WTC11 (cell line): ENCODE results near the gene LYAR. TPM values are rescaled to one million over a fixed set of nuclear protein-coding genes. Genes with fewer than 3 reads are reported as not detected.
A peak's percentile ranks its signal among the peaks of the same experiment; 100 is the strongest.

Experiments used
- ATAC-seq: fragments of 200-7000 bp; cut with Tn5 transposase; 2 replicates; pipeline ENCODE4 v1.10.0; 2021; ENCODE audit warnings: mild to moderate bottlenecking, moderate library complexity
- CTCF ChIA-PET: fragments of 300-600 bp; sonication (Branson Sonifier 250); formaldehyde crosslinking; loops from one replicate; lab custom pipeline; 2021; ENCODE audit warnings: antibody characterized with exemption; lab: Charles Lee
- POLR2A ChIA-PET: fragments of 350-600 bp; sonication (Branson Sonifier 250); formaldehyde crosslinking; loops from one replicate; lab custom pipeline; 2021; ENCODE audit warnings: antibody characterized with exemption; lab: Charles Lee
- DNase-seq: peaks from one replicate; pipeline ENCODE4 v3.0.0; 2021; ENCODE audit warnings: low spot score
- H3K27ac Mint-ChIP-seq: 2 replicates; pipeline ENCODE4 v1.8.0; 2021; ENCODE audit warnings: mixed read lengths
- H3K27me3 Mint-ChIP-seq: 2 replicates; pipeline ENCODE4 v1.8.0; 2021; ENCODE audit warnings: low read depth, mild to moderate bottlenecking, moderate library complexity, mixed read lengths
- H3K36me3 Mint-ChIP-seq: 2 replicates; pipeline ENCODE4 v1.8.0; 2021; ENCODE audit warnings: mixed read lengths
- H3K4me1 Mint-ChIP-seq: 2 replicates; pipeline ENCODE4 v1.8.0; 2022; ENCODE audit warnings: mixed read lengths
- H3K4me3 Mint-ChIP-seq: 2 replicates; pipeline ENCODE4 v1.8.0; 2021; ENCODE audit warnings: mild to moderate bottlenecking, moderate library complexity, mixed read lengths
- H3K9me3 Mint-ChIP-seq: 2 replicates; pipeline ENCODE4 v1.8.0; 2021; ENCODE audit warnings: mixed read lengths
- ATF6 ChIP-seq: sonication (generic); formaldehyde crosslinking; IDR thresholded peaks from 2 replicates; pipeline ENCODE4 v1.8.1; 2023; ENCODE audit warnings: mild to moderate bottlenecking, missing genetic modification reagents
- CDX4 ChIP-seq: fragments of 250-450 bp; sonication (Bioruptor Pico); IDR thresholded peaks from 2 replicates; pipeline ENCODE4 v1.9.0; 2021; ENCODE audit warnings: moderate library complexity, mild to moderate bottlenecking, inconsistent platforms, borderline replicate concordance
- GABPB1 ChIP-seq: sonication (generic); formaldehyde crosslinking; IDR thresholded peaks from 2 replicates; pipeline ENCODE4 v1.8.1; 2023; ENCODE audit warnings: mild to moderate bottlenecking, missing genetic modification reagents
- HMGA2 ChIP-seq: fragments of 250-450 bp; sonication (Bioruptor Pico); IDR thresholded peaks from 2 replicates; pipeline ENCODE4 v1.4.0; 2021; ENCODE audit warnings: mild to moderate bottlenecking, moderate library complexity
- IRF1 ChIP-seq: sonication (generic); formaldehyde crosslinking; IDR thresholded peaks from 2 replicates; pipeline ENCODE4 v1.8.0; 2023; ENCODE audit warnings: missing genetic modification reagents
- JUN ChIP-seq: sonication (generic); formaldehyde crosslinking; IDR thresholded peaks from 2 replicates; pipeline ENCODE4 v1.8.0; 2023; ENCODE audit warnings: mild to moderate bottlenecking, missing genetic modification reagents
- NR2C2 ChIP-seq: sonication (generic); formaldehyde crosslinking; IDR thresholded peaks from 2 replicates; pipeline ENCODE4 v1.8.0; 2022; ENCODE audit warnings: mild to moderate bottlenecking, missing genetic modification reagents
- STAT6 ChIP-seq: sonication (generic); formaldehyde crosslinking; conservative IDR thresholded peaks from 2 replicates; pipeline ENCODE4 v1.8.1; 2023; ENCODE audit warnings: mild to moderate bottlenecking, low read depth, missing genetic modification reagents, moderate library complexity
- ZBTB21 ChIP-seq: sonication (generic); formaldehyde crosslinking; IDR thresholded peaks from 2 replicates; pipeline ENCODE4 v1.8.1; 2023; ENCODE audit warnings: mild to moderate bottlenecking, missing genetic modification reagents, borderline replicate concordance
- ZNF219 ChIP-seq: sonication (generic); formaldehyde crosslinking; IDR thresholded peaks from 2 replicates; pipeline ENCODE4 v1.8.0; 2023; ENCODE audit warnings: missing genetic modification reagents, mild to moderate bottlenecking, borderline replicate concordance
- ZNF232 ChIP-seq: sonication (generic); formaldehyde crosslinking; IDR thresholded peaks from 2 replicates; pipeline ENCODE4 v1.8.0; 2022; ENCODE audit warnings: mild to moderate bottlenecking, missing genetic modification reagents
- total RNA-seq: library from RNA; stranded (reverse); gene quantifications from 3 replicates; pipeline ENCODE4 v1.2.3, GENCODE V29; 2021
- TF ChIP-seq, protein P1 (sequence below): sonication (generic); formaldehyde crosslinking; conservative IDR thresholded peaks from 2 replicates; pipeline ENCODE4 v1.8.1; 2022; ENCODE audit warnings: mild to moderate bottlenecking, missing genetic modification reagents
- TF ChIP-seq, protein P2 (sequence below): sonication (generic); formaldehyde crosslinking; IDR thresholded peaks from 2 replicates; pipeline ENCODE4 v1.8.1; 2023; ENCODE audit warnings: mild to moderate bottlenecking, missing genetic modification reagents, moderate library complexity
- TF ChIP-seq, protein P3 (sequence below): sonication (generic); formaldehyde crosslinking; IDR thresholded peaks from 2 replicates; pipeline ENCODE4 v1.8.0; 2022; ENCODE audit warnings: mild to moderate bottlenecking, missing genetic modification reagents
- TF ChIP-seq, protein P4 (sequence below): sonication (generic); formaldehyde crosslinking; IDR thresholded peaks from 2 replicates; pipeline ENCODE4 v1.8.0; 2022; ENCODE audit warnings: mild to moderate bottlenecking, missing genetic modification reagents
- TF ChIP-seq, protein P5 (sequence below): fragments of 250-450 bp; sonication (Bioruptor Pico); conservative IDR thresholded peaks from 2 replicates; pipeline ENCODE4 v1.9.0; 2021; ENCODE audit warnings: mild to moderate bottlenecking

The LYAR gene
- total RNA-seq, 1 experiment from 2014 or later, result 36.8 TPM

- TF ChIP-seq ATF6 (CRISPR knock-in tag) (no peak), IRF1 (CRISPR knock-in tag) (no peak), ZNF232 (CRISPR knock-in tag) (no peak), GABPB1 (no peak)
- TF ChIP-seq, protein P1, sequence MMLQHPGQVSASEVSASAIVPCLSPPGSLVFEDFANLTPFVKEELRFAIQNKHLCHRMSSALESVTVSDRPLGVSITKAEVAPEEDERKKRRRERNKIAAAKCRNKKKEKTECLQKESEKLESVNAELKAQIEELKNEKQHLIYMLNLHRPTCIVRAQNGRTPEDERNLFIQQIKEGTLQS (CRISPR knock-in tag), result no peak
- TF ChIP-seq, protein P2, sequence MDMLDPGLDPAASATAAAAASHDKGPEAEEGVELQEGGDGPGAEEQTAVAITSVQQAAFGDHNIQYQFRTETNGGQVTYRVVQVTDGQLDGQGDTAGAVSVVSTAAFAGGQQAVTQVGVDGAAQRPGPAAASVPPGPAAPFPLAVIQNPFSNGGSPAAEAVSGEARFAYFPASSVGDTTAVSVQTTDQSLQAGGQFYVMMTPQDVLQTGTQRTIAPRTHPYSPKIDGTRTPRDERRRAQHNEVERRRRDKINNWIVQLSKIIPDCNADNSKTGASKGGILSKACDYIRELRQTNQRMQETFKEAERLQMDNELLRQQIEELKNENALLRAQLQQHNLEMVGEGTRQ (CRISPR knock-in tag), result no peak
Measured at GRCh38 chr4:4270529-4270928, 19.4 kb downstream of the LYAR start (continued).

DNA sequence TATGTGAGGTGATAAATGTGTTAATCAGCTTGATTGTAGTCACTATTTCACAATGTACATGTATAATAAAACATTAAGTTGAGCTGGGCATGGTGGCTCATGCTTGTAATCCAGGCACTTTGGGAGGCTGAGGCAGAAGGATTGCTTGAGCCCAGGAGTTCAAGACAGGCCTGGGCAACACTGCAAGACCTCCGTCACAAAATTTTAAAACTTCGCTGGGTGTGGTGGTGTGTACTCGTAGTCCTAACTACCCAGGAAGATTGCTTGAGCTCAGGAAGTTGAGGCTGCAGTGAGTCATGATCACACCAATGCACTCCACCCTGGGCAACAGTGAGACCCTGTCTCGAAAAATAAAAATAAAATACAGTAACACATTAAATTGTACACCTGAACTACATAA, 20.1 kb downstream of the LYAR start:
- Mint-ChIP-seq H3K27me3 (no peaks in the 10 kb centered on the region; the same call in 1 of the 2 replicates), H3K36me3 (peaks cover 49% of the 10 kb centered on the region), H3K4me3 (no peak overlapping the region), H3K27ac (peak overlapping the region; percentile 48; the same call in 1 of the 2 replicates), H3K4me1 (no peaks in the 10 kb centered on the region), H3K9me3 (peaks cover 5% of the 10 kb centered on the region; the same call in 1 of the 2 replicates)
- ChIA-PET CTCF (no interaction called here), POLR2A (no interaction called here)
- ATAC-seq (no peak), DNase-seq (no peak)
- TF ChIP-seq NR2C2 (CRISPR knock-in tag) (no peak), HMGA2 (CRISPR knock-in tag) (no peak), ZNF219 (CRISPR knock-in tag) (no peak), ZBTB21 (no peak), JUN (CRISPR knock-in tag) (no peak), STAT6 (CRISPR knock-in tag) (no peak), CDX4 (CRISPR knock-in tag) (no peak)
- TF ChIP-seq, protein P3, sequence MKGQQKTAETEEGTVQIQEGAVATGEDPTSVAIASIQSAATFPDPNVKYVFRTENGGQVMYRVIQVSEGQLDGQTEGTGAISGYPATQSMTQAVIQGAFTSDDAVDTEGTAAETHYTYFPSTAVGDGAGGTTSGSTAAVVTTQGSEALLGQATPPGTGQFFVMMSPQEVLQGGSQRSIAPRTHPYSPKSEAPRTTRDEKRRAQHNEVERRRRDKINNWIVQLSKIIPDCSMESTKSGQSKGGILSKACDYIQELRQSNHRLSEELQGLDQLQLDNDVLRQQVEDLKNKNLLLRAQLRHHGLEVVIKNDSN, result no peak

GRCh38 chr4:4269331-4269731, 20.6 kb downstream of the LYAR start:
- POLR2A ChIA-PET, result no interaction called here
- TF ChIP-seq, protein P4, sequence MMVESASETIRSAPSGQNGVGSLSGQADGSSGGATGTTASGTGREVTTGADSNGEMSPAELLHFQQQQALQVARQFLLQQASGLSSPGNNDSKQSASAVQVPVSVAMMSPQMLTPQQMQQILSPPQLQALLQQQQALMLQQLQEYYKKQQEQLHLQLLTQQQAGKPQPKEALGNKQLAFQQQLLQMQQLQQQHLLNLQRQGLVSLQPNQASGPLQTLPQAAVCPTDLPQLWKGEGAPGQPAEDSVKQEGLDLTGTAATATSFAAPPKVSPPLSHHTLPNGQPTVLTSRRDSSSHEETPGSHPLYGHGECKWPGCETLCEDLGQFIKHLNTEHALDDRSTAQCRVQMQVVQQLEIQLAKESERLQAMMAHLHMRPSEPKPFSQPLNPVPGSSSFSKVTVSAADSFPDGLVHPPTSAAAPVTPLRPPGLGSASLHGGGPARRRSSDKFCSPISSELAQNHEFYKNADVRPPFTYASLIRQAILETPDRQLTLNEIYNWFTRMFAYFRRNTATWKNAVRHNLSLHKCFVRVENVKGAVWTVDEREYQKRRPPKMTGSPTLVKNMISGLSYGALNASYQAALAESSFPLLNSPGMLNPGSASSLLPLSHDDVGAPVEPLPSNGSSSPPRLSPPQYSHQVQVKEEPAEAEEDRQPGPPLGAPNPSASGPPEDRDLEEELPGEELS (CRISPR knock-in tag), result no peak
- TF ChIP-seq STAT6 (CRISPR knock-in tag), result no peak
- TF ChIP-seq, protein P5, sequence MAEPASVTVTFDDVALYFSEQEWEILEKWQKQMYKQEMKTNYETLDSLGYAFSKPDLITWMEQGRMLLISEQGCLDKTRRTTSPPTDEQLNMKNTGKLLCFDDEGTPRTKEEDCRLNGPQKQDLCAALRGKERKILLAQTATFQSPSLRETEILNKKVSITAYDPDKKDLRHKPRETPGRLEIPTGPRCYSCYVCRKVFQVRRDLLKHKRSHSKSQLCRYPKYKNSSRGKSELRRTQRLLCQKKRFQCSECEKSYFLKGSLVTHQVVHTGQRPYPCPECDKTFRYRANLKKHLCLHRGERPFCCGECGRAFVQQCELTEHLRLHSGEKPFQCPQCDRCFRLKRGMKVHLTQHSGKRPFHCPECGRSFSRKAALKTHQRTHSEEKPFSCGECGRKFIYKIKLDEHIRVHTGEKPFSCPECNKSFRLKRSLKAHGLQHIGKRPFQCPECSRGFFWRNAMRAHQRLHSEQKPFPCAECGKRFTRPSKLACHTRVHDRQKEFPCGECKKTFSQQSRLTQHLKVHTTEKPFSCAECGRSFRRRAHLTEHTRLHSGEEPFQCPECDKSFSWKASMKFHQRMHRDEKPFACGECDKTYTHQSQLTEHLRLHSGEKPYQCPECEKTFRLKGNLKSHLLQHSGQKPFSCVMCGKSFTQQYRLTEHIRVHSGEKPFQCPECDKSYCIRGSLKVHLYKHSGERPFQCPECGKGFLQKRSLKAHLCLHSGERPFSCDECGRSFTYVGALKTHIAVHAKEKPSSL (CRISPR knock-in tag), result no peak

More at GRCh38 chr4:4269331-4269731, 20.6 kb downstream of the LYAR start:
- H3K27ac Mint-ChIP-seq, result peak overlapping the region; percentile 48; the same call in 1 of the 2 replicates
- H3K36me3 Mint-ChIP-seq, result peaks cover 43% of the 10 kb centered on the region
- H3K27me3 Mint-ChIP-seq, result no peaks in the 10 kb centered on the region; the same call in 1 of the 2 replicates
- H3K4me3 Mint-ChIP-seq, result no peak overlapping the region
- ATAC-seq (no peak), DNase-seq (no peak)
- CTCF ChIA-PET, result no interaction called here
- peaks cover 5% of the 10 kb centered on the region; the same call in 1 of the 2 replicates for H3K9me3 Mint-ChIP-seq
- H3K4me1 Mint-ChIP-seq, result no peaks in the 10 kb centered on the region
